GM19468 (cell line): ENCODE data around the gene HSPA9.
"Not testable (repeated sequence)": the region's sequence is repeated elsewhere in the genome, so short reads cannot be mapped to it uniquely, and the experiment has no call there.

Experiments used
- ATAC-seq: cut with Tn5 transposase; IDR thresholded peaks from one replicate; pipeline ENCODE4 v1.9.1; 2021; ENCODE audit warnings: mild to moderate bottlenecking, moderate library complexity, moderate number of reproducible peaks; ENCODE audit not compliant: unreplicated experiment; ENCODE audit errors: extremely low read depth

Gene HSPA9

GRCh38 chr5:138538943-138539627, 36.1 kb downstream of the HSPA9 start:
- ATAC-seq, result no peak

DNA sequence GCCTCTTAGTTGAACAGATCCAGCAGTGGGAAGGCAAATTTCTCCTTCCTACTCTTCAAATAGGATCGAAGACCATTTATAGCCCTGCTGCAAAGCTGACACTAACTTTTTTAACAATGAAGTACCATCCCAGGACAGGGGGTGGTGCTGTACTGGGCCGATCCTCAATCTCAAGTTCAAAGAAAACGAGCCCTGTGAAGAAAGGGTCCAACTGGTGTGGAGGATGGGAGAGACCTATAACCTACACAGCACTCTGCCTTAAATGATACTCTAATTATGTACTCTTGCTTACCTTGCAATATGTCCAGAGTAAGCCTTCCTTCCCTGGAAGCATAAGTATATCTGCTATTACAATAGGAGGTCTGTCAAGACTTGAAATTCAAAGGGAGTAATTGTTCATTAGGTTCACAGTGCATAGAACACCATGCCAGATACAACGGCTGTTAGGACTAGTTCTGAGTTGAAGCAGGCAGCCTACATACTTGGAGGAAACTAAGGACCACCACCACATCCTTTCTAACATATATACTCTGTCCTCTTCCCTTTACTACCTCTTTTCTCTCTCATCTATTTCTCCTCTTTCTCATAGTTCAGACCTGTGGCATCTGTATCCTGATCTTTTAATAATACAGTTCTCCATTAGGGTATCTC, 38.4 kb downstream of the HSPA9 start:
- no peak for ATAC-seq

DNA sequence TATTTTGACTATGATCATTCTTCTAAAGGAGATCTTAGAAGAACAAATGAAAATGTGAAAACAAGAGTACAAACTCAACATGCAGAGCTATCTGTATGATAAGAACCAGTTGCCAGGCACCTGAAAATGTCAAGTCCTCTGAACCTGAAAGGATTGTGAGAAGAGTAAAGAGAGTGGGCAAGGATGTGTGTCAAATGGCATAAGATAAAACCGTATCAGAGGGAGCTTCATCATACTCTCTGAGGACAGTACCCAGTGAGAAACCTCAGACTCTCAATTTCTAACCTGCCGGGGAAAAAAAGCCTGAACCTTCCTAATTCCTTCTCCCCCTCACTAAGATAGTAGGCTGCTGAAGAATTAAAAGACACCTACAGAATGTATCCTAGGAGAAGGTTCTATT, 39.0 kb downstream of the HSPA9 start:
- ATAC-seq, result no peak

DNA sequence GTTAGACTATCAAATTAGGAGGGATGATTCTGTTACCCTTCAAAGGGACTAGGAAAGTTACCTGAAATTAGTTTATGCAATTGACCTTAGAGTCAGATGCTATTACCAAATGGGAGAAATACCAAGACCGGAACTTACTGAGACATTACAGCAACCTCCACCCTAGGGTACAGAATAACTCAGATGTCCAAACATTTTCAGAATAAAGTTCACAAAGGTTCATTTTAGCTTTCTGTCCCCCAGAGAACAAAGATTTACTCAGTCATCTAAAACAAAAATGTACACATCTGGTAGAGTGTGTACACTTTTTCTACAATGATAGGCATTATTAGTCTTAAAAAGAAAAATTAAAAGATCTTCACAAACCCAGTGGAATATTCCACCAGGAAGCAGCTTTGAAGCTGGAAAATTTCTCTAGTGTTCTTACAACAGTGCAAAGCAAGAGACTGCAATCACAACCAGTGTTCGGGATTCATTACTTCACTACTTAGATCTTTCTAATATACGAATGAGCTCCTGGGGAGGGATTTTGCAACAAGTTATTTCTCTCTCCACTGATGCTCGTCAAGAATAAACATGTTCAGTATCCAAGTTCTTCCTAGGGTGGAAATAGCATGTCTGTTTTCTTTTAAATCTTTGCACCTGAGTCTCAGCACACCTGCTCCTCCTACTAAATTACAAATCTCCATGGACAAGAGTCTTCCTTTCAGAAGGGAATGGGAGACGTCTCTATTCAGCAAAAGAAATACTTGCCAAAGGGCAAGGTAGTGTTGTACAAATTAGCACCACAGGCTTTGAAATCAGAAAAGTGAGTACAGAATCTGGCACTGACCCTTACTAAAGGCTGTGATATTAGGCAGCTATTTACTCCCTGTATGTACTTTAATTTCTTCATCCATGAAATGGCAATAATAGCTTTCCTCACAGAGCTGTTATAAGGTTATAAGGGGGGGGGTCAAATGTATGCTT, 40.9 kb downstream of the HSPA9 start:
- ATAC-seq, result no peak

DNA sequence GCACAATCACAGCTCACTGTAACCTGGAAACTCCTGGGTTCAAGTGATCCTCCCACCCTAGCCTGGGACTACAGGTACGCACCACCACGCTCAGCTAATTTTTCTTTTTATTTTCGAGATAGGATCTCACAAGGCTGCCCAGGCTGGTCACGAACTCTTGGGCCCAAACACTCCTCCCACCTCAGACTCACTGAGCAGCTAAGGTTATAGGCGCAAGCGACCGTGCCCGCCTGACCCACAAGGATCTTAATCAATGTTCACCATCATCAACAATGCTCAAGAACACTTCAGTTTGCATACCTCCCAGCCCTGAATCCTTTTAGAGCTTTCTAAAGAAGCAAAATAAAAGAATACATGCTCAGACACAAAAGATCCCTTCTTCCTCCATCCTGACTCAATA, 45.4 kb downstream of the HSPA9 start:
- no peak for ATAC-seq

- ATAC-seq, result no peak
Observed at GRCh38 chr5:138528744-138529469, 46.3 kb downstream of the HSPA9 start.

- ATAC-seq, result no peak
Observed at GRCh38 chr5:138528208-138528607, 47.0 kb downstream of the HSPA9 start.

DNA sequence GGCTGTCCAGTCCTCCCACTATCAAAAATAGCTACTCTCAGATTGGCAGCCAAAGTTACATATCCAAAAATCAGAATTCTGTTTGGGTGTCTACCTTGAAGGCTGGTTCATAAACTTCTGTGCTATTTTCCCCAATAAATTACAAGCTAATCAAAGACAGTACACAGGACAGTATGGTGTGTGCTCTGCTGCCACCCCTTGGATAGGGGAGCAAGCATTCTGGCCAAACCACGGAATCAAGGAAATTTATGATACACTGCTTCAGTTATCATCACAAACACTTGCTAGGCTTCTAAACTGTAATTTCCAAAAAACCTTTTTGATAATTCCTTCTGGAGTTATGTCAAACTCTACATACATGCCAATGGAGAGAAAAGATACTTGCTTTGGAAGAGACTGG, 48.0 kb downstream of the HSPA9 start:
- no peak for ATAC-seq

- no peak for ATAC-seq
Observed at GRCh38 chr5:138523406-138523805, 51.8 kb downstream of the HSPA9 start.

DNA sequence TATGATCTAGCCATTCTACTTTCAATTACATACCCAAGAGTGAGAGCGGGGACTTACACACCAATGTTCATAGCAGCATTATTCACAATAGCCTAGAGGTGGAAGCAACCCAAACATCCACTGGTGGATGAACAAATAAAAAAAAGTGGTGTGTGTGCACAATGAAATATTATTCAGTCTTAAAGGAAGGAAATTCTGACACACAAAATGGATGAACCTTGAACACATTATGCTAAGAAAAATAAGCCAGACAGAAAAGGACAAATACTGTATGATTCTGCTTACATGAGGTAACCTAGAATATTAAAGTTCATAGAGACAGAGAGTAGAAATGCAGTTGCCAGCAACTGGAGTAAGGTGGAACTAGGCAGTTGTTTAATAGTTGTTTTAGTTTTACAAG, 54.2 kb downstream of the HSPA9 start:
- no peak for ATAC-seq

DNA sequence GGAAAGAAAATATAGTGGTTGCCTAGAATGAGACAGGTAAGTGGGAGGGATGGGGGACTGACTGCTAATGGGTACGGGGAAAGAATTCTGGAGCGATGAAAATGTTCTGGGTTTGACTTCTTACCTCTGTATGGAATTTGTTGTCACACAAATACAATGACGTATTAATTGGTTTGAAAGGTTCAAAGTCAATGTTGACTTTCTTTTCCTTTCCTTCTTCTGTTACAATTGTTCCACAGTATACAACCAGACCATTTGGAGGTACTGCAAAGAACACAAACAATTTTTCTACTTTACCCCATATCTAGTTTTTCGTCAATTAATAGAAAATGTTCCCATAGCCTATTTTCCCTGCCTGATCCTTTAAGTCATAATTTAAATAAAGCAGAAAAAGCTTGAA, 57.8 kb downstream of the HSPA9 start:
- no peak for ATAC-seq

- ATAC-seq, result no peak
Observed at GRCh38 chr5:138515556-138516245, 59.5 kb downstream of the HSPA9 start.

GRCh38 chr5:138514021-138514420, 61.2 kb downstream of the HSPA9 start:
- ATAC-seq, result no peak

DNA sequence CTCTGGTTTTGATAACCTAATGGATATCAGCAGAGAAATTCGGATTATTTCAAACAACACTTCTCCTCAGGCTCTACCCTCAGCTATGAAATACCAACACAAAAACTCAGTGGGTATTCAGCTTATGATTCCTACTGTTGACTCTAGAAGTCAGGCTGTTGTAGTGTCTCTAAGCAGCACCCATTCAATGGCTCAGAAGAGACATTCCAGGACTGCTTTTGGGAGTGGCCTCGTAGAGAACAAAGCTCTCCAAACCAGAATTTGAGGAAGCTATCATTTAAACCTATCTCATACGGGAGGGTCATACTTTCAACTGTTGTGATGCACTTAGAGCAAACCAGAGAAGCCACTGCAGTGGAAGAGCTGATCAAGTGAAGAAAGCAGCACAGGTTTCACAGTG, 66.2 kb downstream of the HSPA9 start:
- ATAC-seq, result no peak

DNA sequence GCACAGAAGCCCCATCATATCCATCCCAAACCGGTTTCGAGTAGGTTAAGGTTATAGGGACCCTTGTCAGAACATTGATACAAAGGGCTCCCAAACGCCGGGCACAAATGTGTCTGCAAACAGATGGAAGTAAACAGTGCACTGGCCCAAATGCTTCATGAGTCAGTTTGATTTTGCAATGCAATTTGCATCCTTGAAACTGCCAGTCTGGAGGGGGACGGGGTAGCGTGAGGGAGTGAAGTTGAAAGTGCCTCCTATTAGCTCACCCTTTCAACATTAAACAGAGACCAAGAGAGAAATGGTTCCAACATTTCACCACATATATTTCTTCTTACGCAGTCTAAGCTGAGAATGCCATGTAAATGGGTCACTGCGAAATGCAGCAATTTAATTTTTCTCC, 67.7 kb downstream of the HSPA9 start:
- not testable (repeated sequence) for ATAC-seq

GRCh38 chr5:138506370-138507306, 68.6 kb downstream of the HSPA9 start:
- no peak for ATAC-seq

GRCh38 chr5:138504799-138505198, 70.4 kb downstream of the HSPA9 start:
- ATAC-seq, result no peak
